ENCODE data around the gene SLC22A23.

GRCh38 chr6:3261518-3261820 lies 195.4 kb downstream of the SLC22A23 start:
- TF ChIP-seq CTCF (IDR thresholded peaks at IDR 0.05) (no peak), POLR2AphosphoS5 (IDR thresholded peaks at IDR 0.05) (no peak)

Data from sigmoid colon (tissue), 4 donors.